LNCAP (cell line): ENCODE measurements around the gene MND1.

Source experiments
- TF ChIP-seq, protein P1 (sequence below): fragments of 450-650 bp; IDR thresholded peaks from 2 replicates; pipeline ENCODE4 v1.5.1; 2017; ENCODE audit warnings: mild to moderate bottlenecking

The MND1 gene

DNA sequence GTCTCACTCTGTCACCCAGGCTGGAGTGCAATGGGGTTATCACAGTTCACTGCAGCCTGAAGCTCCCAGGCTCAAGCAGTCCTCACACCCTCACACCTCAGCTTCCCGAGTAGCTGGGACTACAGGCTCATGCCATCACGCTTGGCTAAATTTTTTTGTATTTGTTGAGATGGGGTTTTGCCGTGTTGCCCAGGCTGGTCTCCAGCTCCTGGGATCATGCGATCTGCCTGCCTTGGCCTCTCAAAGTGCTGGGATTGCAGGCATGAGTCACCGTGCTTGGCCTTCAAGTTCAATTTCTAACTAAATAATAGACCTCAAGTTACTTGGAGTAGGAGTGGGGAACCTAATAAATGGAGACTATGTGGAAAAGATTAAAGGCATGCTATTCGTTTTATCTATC, 48.9 kb downstream of the MND1 start:
- TF ChIP-seq, protein P1, sequence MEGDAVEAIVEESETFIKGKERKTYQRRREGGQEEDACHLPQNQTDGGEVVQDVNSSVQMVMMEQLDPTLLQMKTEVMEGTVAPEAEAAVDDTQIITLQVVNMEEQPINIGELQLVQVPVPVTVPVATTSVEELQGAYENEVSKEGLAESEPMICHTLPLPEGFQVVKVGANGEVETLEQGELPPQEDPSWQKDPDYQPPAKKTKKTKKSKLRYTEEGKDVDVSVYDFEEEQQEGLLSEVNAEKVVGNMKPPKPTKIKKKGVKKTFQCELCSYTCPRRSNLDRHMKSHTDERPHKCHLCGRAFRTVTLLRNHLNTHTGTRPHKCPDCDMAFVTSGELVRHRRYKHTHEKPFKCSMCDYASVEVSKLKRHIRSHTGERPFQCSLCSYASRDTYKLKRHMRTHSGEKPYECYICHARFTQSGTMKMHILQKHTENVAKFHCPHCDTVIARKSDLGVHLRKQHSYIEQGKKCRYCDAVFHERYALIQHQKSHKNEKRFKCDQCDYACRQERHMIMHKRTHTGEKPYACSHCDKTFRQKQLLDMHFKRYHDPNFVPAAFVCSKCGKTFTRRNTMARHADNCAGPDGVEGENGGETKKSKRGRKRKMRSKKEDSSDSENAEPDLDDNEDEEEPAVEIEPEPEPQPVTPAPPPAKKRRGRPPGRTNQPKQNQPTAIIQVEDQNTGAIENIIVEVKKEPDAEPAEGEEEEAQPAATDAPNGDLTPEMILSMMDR = no peak

DNA sequence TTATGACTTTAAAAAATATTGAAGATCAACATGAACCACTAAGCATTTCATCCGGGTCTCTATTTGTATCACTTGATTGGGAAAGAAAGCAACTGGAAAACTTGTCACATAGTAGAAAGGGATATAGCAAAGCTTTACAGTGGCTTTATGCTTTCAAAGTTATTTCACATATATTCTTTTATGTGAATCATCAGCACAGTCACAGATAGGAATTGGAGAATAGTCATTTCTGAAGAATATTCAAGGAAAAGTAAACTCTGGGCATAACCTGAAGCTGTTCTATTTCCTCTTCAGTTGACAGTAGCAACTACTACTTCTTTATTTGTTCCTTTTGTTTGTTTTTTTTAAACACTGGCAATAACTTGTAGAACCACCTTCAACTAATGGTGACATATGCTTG, 50.5 kb downstream of the MND1 start:
- TF ChIP-seq, protein P1 = no peak

GRCh38 chr4:153398713-153399112, 54.2 kb downstream of the MND1 start:
- TF ChIP-seq, protein P1 = no peak

- TF ChIP-seq, protein P1 = no peak
Observed at GRCh38 chr4:153399358-153399757, 54.9 kb downstream of the MND1 start.

- TF ChIP-seq, protein P1 = no peak
Observed at GRCh38 chr4:153401501-153401900, 57.0 kb downstream of the MND1 start.

DNA sequence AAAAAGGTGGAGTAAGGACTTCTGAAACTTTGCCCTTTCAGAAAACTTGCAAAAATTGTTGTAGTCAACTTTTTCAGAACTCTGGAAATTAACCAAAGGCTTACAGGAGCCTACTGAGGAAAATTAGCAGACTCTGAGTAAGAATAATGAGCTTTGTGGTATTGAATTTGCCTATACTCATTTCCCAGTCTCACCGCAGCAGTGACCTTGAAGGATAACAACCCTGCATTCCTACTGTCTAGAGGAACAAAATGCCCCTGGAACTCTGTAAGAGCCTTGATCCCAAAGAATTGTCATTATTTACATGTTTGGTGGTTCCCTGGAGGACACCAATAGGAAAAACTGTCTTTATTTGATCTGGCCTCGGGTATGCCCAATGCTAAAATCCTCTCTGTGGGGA, 57.9 kb downstream of the MND1 start:
- TF ChIP-seq, protein P1 = no peak

DNA sequence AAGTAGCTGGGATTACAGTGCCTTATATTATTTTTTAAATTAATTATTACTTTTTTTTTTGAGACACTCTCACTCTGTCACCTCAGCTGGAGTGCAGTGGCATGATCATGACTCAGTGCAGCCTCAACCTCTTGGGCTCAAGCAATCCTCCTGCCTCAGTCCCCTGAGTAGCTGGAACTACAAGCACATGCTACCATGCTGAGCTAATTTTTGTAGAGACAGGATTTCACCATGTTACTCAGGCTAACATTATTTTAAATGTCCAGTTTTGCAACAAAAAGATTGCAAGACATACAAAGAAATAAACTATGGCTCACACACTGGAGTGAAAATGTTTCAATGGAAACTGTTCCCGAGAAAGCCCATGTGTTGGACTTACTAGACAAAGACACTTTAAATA, 59.2 kb downstream of the MND1 start:
- TF ChIP-seq, protein P1 = no peak

DNA sequence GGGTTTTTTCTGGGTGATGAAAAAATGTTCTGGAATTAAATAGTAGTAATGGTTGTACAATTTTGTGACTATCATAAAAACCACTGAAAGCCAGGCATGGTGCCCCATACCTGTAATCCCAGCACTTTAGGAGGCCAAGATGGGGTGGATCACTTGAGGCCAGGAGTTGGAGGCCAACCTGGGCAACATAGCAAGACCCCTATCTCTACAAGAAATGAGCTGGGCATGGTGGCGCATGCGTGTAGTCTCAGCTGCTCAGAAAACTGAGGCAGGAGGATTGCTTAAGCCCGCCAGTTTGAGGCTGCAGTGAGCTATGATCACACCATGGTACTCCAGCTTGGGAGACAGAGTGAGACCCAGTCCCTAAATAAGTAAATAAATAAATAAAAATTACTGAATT, 63.4 kb downstream of the MND1 start:
- TF ChIP-seq, protein P1 = no peak
